NCI-H526 treated with DMSO at 0.1 percent for 48 hours (cell line): Measurements from ENCODE around the gene GSS.

Experiments used
- DNase-seq: peaks from one replicate; lab custom pipeline; 2025; lab: John Stamatoyannopoulos, UW

The GSS gene

DNA sequence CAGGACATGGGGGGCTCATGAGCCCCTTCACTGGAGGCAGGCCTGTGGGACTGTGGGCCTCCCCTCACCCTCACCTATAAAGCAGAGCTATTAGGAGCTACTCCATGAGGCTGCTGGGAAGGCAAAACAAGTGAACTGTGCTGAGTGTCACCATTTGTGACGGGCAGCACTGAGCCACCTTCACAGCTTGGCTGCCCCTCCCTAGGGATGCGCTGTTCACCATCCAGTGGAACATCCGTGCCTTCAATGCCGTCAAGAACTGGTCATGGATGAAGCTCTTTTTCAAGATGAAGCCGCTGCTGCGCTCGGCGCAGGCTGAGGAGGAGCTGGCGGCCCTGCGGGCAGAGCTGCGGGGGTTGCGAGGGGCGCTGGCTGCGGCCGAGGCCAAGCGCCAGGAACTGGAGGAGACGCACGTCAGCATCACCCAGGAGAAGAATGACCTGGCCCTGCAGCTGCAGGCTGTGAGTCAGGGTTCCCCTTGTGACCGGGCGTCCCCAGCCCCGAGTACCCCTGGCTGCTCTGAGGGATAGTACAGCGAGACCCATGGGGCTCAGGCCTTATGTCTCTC, 38.4 kb upstream of the GSS start:
- DNase-seq = no peak

DNA sequence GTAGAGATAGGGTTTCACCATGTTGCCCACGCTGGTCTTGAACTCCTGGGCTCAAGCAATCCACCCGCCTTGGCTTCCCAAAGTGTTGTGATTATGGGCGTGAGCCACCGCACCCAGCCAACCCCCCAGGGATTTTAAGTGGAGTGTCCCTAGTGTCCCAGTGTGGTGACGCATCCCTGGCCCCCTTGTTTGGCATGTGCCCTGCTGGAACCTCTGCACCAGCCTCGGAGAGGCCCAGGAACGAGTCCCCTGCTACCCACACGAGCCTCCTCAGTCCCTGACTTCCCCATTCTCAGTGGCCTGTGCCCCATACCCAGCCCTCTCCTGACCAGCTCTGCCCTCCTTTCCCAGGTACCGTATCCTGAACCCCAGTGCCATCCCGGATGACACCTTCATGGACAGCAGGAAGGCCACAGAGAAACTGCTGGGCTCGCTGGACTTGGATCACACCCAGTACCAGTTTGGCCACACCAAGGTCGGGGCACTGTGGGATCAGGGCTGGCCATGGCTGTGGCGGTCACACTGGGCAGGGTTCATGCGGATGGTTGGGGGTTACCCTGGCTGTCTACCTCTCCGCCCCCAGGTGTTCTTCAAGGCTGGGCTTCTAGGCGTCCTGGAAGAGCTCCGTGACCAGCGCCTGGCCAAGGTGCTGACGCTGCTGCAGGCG, 37.3 kb upstream of the GSS start:
- no peak for DNase-seq

DNA sequence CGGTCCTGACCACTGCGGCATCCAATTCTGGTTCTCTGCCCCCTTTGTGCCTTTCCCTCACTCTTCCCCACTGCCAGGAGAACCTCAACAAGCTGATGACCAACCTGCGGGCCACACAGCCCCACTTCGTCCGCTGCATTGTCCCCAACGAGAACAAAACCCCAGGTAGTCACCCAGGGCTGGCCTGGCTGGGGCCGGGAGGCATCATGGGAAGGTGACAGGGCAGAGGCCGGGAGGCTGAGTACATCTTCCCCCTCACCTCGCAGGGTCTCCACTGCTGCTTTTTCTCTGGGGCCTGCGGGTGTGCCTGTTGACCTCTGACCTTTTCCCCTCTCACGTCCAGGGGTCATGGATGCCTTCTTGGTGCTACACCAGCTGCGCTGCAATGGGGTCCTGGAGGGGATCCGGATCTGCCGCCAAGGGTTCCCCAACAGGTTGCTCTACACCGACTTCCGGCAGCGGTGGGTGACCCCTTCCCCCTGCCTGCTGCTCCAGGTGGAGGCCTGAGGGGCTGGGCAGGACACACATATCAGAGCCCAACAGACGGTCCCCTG, 35.1 kb upstream of the GSS start:
- DNase-seq = no peak

DNA sequence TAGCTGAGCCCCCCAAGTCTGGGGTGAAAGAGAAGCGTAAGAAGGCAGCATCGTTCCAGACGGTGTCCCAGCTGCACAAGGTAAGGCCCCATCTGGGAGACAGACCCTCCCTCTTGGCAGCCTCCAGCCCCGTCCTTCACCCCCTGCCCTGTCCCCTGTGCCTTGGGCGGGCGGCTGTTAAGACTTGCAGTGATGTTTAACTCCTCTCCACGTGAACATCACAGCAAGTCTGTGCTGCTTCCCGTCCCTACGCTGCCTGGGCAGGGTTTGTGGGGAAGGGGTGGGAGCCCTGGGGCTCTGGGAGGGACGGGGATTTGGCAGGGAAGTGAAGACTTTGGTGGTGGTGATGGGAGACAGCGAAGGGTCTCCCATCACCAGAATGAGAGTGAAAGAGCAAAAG, 34.6 kb upstream of the GSS start:
- no peak for DNase-seq

DNA sequence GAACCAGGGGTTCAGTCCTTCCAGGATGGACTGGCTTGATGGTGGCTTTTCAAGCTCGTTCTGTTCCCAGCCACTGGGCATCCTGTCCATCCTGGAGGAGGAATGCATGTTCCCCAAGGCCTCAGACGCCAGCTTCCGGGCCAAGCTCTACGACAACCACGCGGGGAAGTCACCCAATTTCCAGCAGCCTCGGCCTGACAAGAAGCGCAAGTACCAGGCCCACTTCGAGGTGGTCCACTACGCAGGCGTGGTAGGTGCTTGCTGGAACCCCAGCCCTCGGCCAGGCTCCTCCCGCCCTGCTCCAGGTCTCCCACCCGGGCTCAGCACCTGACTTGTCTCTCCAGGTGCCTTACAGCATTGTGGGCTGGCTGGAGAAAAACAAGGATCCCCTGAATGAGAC, 34.1 kb upstream of the GSS start:
- no peak for DNase-seq

DNA sequence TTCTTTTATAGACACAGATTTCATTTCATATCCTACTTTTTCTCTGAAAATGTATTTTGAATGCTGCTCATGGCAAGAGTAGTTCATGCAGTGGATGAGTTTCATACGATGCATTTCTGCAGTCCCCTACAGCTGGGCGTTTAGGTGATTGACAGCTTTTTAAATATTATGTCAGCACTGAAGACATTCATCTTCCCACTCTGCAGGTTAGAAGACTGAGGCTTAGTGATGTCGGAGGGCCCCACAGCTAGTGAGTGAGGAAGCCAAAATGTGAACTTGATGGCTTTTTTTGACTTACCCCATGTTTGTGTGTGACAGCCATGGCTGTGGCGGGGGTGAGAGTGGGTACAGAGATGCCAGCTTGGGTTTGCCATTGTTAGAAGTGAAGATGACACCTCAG, 33.5 kb upstream of the GSS start:
- DNase-seq = no peak

DNA sequence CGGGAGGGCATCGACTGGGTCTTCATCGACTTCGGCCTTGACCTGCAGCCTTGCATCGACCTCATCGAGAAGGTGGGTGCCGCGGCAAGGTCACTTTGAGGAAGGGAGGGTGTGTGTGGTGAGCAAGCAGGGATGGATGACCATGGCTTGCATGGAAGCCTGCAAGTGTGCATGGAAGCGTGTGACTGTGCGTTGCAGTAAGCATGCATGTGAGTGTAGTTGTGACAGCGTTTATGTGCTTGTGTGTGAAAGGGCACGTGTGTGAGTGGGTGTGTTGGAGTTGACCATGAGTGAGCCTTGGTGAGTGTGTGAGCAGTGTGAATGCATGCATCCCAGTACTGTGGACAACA, 32.6 kb upstream of the GSS start:
- DNase-seq = no peak

DNA sequence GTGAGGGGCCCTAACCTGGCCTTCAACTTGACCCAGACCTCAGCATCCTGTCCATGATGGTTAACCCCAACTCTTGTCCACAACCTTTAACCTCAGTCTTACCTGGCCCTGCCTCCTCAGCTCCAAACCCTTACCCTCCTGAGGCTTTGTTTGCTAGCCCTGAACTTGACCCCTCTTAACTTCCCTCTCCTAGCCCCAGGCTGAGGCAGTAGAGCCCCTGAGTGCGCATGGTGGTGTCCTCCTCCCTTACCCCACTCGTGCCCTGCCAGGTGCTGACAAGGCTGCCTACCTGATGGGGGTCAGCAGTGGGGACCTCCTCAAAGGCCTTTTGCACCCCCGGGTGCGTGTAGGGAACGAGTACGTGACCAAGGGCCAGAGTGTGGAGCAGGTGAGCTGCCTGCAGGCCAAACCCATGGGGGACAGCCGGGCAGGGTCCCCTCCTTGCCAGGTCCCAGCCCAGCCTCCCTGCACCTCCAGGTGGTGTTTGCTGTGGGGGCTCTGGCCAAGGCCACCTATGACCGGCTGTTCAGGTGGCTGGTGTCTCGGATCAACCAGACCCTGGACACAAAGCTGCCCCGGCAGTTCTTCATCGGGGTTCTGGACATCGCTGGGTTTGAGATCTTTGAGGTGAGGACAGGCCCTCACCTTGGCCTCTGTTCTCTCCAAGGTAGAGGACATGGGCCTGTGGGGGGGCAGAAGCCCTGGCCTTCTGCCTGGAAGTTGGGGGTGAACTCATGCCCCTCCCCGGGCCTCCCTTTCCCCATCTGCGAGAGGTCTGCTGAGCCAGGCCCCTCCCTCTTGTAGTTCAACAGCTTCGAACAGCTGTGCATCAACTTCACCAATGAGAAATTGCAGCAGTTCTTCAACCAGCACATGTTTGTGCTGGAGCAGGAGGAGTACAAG, 31.9 kb upstream of the GSS start:
- no peak for DNase-seq

DNA sequence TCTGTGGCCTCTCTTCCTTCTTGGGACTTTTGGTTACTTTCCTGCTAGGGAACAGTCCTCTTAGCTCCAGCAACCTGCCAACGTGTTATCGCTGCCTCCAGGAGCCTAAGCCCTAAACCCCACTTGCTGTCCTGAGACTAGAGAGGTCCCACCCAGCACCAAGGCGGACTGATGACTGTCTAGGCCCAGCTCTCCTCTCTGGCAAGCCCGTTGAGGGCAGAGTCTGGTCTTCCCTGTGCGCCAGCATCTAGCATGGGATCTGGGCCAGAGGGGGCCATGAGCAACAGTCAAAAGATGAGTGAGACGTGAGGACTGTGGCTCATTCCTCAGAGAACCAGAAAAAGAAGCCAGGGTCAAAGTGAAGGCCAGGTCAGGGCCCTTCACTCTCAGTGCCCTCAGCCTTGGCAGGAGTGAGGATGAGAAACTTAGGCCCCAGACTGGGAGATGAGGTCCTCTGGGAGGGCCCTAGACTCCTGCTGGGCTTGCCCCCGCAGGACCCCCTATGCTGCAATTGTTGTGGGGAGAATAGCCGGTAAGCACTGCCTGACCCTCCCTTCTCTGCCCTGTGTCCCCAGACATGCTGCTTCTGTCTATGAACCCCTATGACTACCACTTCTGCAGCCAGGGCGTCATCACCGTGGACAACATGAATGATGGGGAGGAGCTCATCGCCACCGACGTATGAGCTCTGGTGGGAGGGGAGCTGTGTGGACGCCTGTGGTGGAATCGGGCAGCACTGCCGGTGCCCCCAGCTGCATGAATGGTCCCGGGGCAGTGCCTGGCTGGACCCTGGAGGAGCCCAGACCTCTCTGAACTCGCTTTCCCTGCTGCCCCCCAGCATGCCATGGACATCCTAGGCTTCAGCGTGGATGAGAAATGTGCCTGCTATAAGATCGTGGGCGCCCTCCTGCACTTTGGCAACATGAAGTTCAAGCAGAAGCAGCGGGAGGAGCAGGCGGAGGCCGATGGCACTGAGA, 31.0 kb upstream of the GSS start:
- DNase-seq = no peak

DNA sequence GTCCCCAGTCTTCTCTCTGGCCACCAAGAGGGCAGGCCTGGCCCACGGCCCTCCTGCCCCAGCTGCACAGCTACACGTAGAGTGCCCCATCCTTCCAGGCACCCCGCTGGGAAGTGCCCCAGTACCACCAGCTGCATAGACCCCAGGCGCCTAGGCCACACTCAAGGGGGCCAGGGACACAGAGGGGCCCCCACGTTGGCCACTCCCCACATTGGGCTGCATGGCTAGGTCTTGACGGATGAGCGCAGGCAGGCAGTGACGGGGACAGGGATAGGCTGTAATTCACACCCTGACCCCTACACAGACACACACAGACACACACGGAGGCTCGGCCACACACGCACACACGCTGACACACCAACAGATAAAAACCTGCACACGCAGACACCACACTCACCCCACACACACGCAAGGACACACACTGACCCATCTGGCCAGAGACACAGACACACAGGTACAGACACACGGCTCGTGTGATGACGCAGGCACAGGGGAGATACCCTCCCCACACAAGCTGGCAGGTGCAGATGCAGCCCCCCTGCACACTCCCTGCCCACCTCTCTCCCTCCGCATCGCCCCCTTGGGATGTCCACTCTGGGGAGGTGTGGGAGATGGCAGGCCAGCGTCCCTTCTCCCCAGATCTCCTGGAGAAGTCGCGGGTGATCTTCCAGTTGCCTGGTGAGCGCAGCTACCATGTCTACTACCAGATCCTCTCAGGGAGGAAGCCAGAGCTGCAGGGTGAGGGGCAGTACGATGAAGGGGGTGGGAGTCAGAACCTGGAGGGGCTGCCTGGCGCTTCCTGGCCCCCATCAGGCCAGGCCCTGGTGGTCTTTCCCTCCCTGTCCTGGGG, 30.1 kb upstream of the GSS start:
- DNase-seq = no peak

DNA sequence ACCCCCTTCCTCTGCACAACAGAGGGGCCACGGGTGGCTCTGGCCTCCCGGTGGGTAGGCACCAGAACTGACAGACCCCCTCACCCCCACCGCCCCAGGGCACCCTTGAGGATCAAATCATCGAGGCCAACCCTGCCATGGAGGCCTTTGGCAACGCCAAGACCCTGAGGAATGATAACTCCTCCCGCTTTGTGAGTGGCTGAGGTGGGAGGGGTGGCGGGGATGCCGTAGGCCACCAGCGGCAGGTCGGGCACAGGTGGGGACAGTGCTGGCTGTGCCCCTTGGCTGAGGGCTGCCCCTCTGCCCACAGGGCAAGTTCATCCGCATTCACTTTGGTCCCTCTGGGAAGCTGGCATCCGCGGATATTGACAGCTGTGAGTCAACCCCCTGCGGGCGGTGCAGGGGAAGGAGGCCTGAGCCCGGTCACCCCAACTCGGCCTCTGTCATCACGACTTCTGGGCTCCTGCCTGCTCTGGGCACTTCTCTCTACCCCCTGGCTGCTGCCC, 29.2 kb upstream of the GSS start:
- DNase-seq = no peak

DNA sequence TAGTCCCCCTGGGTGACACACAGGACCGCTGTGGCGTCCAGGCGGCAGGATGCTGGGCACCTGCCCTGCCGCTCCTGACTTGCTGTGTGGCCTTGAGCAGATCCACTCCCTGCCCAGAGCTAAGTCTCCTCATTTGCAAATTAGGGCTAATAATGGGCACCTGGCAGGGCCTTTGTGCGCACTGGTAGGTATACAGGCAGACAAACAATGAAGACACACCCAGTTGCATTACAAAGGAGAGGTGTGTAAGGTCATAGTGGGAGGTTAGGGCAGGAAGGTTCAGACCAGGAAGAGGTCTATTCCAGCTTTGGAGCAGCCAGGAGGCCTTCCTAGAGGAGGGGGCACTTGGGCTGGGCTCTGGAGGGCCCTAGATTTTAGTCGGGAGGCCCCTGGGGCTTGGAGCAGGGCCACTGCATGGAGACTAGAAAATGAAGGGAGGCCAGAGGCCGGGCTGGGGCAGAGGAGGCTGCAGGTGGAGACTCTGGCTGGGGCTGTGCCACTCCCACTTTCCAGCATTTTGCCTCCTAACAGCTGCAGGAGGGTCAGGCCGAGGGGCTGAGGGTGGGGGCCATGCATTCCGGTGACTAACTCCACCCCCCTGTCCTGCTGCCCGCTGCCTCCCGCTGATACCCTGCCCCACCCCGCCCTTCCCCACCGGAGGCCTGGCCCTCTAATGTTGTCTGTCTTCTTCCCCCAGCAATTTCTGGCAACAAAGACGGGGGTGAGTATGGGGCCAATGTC, 28.6 kb upstream of the GSS start:
- peak; percentile 62 for DNase-seq

DNA sequence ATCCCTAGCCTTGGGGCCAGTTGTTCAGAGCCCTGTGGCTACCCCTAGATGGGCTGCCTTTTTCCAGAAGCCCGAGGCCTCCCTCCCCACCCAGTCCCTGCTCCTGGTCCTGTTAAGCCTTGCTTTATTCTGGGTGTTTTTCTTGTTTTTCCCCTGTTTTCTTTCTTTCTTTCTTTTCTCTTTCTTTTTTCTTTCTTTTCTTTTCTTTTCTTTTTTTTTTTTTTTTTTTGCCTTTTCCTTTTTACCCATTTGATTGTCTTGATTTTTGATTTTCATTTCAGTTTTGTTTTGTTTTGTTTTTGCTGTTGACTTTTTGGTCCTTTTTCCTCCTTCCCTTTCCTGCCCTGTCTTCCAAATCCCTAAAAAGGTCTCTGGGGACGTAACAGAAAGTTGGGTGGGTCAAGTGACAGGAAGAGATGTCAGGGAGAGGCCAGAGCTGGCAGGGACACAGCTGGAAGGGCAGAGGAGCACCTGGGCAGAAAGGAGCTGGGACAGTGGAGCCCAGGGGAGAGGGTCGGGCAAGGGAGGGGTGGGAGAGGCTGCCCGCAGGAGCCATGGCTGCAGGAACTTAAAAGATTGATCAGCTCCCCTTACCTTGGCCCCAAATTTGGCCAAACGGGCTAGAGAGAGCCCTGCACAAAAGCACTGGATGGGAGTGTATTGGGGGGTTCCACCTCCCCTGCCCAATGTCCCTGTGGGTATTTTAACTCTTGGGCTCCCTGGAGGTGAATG, 27.6 kb upstream of the GSS start:
- DNase-seq = no peak

DNA sequence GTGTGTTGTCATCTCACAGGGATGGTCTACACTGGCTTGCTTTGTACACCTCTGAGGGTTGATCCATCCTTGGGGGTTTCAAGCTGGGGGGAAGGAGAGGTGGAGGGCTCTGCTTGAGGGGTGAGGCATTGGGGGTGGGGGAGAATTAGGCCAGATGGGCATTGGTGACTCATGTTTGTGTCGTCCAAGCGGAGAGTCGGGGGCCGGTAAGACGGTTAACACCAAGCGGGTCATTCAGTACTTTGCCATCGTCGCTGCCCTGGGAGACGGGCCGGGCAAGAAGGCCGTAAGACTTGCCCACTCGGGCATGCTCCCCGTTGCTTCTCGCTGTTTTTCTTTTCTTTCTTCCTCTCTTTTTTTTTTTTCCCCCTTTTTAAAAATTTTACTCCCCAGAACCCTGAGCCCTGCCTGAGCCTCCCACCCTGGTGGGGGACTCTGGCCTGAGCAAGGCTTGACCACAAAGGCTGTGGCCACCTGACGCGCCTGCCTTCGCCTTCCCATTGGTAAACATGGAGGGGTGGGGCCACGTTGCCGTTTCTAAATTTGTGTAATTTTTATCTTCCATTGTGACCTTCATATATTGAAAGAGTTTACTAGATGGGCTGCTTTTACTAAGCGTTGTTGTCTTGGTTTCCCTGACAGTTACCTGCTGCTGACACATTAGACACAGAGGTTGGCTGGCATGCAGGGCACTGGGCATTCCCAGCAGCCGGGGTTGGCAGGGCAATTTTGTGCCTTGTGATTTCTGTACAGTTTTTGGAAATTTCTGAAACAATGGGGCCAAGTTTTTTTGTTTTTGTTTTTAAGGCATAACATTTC, 26.9 kb upstream of the GSS start:
- no peak for DNase-seq

DNA sequence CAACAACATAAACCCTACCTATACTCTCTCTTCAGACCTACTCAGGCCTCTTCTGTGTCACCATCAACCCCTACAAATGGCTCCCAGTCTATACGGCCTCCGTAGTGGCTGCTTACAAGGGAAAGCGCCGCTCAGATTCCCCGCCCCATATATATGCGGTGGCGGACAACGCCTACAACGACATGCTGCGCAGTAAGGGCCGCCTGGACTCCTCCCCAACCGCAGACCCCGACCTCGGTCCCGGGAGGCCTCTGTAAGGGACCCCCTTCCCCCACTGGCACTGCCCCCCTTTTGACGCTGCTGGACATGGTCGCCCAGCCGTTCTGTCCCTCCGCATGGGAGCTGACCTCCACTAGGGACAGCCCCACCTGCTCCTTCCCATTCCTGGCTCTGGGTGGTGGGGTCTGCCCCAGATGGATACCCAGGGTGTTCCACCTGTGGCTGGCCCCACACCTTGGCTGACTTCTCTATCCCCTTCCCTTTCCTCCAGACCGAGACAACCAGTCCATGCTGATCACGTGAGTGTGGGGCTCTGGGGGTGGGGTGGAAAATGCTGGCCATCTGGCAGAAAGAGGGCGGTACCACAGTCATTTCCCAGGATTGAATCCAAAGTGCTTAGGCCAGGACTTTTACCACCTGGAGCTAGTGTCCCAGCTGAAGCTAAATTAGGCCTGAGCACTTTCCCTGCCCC, 25.1 kb upstream of the GSS start:
- peak; percentile 11 for DNase-seq

DNA sequence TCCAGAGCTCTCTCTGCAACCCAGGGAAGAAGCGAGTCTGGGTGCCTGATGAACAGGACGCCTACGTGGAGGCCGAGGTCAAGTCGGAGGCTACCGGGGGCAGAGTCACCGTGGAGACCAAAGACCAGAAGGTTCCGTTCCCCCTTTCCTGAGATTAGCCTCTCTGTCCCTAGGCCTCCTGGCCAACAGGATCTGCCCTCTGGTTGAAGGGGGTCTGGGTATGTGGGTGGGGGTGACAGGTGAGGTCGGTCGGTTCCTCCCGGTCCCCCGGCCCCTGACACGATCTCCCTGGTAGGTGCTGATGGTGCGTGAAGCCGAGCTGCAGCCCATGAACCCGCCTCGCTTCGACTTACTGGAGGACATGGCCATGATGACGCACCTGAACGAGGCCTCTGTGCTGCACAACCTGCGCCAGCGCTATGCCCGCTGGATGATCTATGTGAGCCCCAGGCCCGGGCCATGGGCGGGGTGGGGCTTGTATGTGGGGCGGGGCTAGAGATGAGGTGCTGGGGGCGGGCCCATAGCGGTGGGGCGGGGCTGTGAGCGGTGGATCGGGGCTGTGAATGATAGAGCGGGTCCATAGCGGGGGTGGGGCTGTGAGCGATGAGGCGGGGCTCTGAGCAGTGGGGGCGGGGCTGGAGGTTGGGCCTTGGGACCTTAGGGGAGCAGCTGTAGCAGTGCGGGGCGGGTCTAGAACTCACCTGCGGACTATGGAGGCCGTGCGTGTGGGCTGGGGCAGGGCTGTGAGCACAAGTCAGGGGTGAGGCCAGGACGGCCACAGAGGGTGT, 24.0 kb upstream of the GSS start:
- DNase-seq = no peak
